Right lobe of liver (tissue), 4 donors: ENCODE results near the gene STARD4.
A peak's percentile ranks its signal among the peaks of the same experiment; 100 is the strongest.

Experiments
- POLR2A ChIP-seq: fragments of 450-650 bp; IDR thresholded peaks from one replicate; pipeline ENCODE4 v1.6.1; 2017; ENCODE audit warnings: antibody characterized with exemption, mild to moderate bottlenecking
- TF ChIP-seq, protein P1 (sequence below), 4 donors: fragments of 200-600 bp in 3 of 4; fragments of 450-650 bp in 1 of 4; IDR thresholded peaks; one replicate each; pipeline versions ENCODE4 v1.5.1 to v1.8.0; 2016 to 2022; ENCODE audit warnings: antibody characterized with exemption in 4 of 4, mild to moderate bottlenecking in 2 of 4
- donor health status: DM: no; HTN: no; CAD: no.
- donor health status: DM: no; HTN: no; CAD: no.
- donor health status: DM: no; HTN: yes; CAD: no.

DNA sequence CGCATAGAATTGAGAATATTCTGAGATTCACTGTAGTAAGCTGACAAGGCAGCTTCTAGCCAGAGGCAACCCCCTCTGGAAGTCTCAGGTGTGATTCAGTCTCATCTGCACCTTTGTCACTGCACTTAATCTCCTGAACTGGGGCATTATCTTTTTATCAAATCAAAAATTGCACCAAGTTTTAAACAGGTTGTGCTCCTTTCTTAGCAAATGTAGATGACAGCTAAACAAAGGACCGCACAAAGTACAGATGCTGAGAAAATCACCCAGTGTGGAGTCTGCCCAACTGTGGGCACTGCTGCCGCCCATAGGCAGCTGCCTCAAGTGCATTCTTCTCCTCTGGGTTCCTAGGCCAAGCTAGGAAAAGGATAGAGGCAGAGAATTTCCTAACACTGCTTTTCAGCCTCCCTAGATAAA, 51.1 kb downstream of the STARD4 start:
- TF ChIP-seq, protein P1, sequence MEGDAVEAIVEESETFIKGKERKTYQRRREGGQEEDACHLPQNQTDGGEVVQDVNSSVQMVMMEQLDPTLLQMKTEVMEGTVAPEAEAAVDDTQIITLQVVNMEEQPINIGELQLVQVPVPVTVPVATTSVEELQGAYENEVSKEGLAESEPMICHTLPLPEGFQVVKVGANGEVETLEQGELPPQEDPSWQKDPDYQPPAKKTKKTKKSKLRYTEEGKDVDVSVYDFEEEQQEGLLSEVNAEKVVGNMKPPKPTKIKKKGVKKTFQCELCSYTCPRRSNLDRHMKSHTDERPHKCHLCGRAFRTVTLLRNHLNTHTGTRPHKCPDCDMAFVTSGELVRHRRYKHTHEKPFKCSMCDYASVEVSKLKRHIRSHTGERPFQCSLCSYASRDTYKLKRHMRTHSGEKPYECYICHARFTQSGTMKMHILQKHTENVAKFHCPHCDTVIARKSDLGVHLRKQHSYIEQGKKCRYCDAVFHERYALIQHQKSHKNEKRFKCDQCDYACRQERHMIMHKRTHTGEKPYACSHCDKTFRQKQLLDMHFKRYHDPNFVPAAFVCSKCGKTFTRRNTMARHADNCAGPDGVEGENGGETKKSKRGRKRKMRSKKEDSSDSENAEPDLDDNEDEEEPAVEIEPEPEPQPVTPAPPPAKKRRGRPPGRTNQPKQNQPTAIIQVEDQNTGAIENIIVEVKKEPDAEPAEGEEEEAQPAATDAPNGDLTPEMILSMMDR (IDR thresholded peaks at IDR 0.05), result peak in 3 of 4 donors; percentile 39 to 54 (median 40)
- TF ChIP-seq POLR2A, result no peak
